Tibial artery (tissue), 4 donors: ENCODE results near the gene NTF3.

Experiments
- DNase-seq, 2 donors: peaks; one replicate each; pipeline ENCODE4 v3.0.0-alpha.2; 2019
- H3K27ac ChIP-seq, 2 donors: fragments of 200-600 bp; sonication (generic) in 1 of 2; 1 replicate in 1 of 2; 2 replicates in 1 of 2; pipeline ENCODE4 v1.5.1; 2018 to 2019; ENCODE audit warnings: mild to moderate bottlenecking in 1 of 2
- H3K27me3 ChIP-seq, 2 donors: fragments of 200-600 bp; sonication (generic) in 1 of 2; one replicate each; pipeline versions ENCODE4 v1.5.1 to v1.6.0; 2016 to 2019
- H3K36me3 ChIP-seq, 3 donors: fragments of 200-600 bp; sonication (generic) in 2 of 3; one replicate each; pipeline ENCODE4 v1.5.1; 2016 to 2019; ENCODE audit warnings: mild to moderate bottlenecking in 2 of 3
- H3K4me1 ChIP-seq, 4 donors: fragments of 200-600 bp; sonication (generic) in 2 of 4; 1 replicate in 3 of 4; 2 replicates in 1 of 4; pipeline ENCODE4 v1.5.1; 2016 to 2019
- H3K4me3 ChIP-seq, 2 donors: fragments of 200-600 bp; sonication (generic) in 1 of 2; 1 replicate in 1 of 2; 2 replicates in 1 of 2; pipeline ENCODE4 v1.5.1; 2018 to 2019; ENCODE audit warnings: mild to moderate bottlenecking in 2 of 2
- H3K9me3 ChIP-seq, 3 donors: fragments of 200-600 bp; sonication (generic) in 1 of 3; one replicate each; pipeline ENCODE4 v1.5.1; 2016 to 2019
- intact Hi-C: fragments of 100-400 bp; cut with DNase I; formaldehyde crosslinking; loops from one replicate; pipeline ENCODE4 v1.15.0; 2023; ENCODE audit warnings: low total_unique reads
- TF ChIP-seq, protein P1 (sequence below), 2 experiments: fragments of 200-600 bp in 1 of 2; fragments of 450-650 bp in 1 of 2; IDR thresholded peaks; one replicate each; pipeline ENCODE4 v1.5.1; 2017 to 2019; ENCODE audit warnings: antibody characterized with exemption in 2 of 2, mild to moderate bottlenecking in 1 of 2, moderate library complexity in 1 of 2

Gene NTF3

DNA sequence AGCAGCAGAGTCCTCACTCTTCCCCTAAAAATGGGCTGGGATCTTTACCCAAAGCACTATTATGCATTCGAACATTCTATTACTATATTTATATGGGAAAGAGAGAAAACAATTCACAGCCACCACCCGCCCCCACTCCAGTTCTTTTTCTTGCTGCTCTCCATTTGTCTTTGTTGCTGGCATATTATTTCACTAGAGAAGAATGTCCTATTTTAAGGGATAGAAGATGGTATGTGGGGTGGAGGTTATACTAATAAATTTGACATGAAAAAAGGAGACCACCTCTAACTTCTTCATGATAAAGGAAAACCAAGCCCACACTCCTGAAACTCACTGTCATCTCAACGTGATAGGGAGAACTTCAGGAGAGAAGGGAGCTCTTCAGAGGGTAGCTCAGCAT lies 28.5 kb upstream of the NTF3 start:
- intact Hi-C loops = no loop called here
- DNase-seq = no peak
- TF ChIP-seq, protein P1, sequence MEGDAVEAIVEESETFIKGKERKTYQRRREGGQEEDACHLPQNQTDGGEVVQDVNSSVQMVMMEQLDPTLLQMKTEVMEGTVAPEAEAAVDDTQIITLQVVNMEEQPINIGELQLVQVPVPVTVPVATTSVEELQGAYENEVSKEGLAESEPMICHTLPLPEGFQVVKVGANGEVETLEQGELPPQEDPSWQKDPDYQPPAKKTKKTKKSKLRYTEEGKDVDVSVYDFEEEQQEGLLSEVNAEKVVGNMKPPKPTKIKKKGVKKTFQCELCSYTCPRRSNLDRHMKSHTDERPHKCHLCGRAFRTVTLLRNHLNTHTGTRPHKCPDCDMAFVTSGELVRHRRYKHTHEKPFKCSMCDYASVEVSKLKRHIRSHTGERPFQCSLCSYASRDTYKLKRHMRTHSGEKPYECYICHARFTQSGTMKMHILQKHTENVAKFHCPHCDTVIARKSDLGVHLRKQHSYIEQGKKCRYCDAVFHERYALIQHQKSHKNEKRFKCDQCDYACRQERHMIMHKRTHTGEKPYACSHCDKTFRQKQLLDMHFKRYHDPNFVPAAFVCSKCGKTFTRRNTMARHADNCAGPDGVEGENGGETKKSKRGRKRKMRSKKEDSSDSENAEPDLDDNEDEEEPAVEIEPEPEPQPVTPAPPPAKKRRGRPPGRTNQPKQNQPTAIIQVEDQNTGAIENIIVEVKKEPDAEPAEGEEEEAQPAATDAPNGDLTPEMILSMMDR (IDR thresholded peaks at IDR 0.05) = no peak
- H3K27me3 ChIP-seq = no peaks in the 10 kb centered on the region
- peaks cover 0 to 20% (median 1%) of the 10 kb centered on the region in 4 donors for H3K4me1 ChIP-seq
- H3K9me3 ChIP-seq = no peaks in the 10 kb centered on the region
- H3K27ac ChIP-seq = no peak overlapping the region
- H3K36me3 ChIP-seq = no peaks in the 10 kb centered on the region
- no peak overlapping the region for H3K4me3 ChIP-seq

DNA sequence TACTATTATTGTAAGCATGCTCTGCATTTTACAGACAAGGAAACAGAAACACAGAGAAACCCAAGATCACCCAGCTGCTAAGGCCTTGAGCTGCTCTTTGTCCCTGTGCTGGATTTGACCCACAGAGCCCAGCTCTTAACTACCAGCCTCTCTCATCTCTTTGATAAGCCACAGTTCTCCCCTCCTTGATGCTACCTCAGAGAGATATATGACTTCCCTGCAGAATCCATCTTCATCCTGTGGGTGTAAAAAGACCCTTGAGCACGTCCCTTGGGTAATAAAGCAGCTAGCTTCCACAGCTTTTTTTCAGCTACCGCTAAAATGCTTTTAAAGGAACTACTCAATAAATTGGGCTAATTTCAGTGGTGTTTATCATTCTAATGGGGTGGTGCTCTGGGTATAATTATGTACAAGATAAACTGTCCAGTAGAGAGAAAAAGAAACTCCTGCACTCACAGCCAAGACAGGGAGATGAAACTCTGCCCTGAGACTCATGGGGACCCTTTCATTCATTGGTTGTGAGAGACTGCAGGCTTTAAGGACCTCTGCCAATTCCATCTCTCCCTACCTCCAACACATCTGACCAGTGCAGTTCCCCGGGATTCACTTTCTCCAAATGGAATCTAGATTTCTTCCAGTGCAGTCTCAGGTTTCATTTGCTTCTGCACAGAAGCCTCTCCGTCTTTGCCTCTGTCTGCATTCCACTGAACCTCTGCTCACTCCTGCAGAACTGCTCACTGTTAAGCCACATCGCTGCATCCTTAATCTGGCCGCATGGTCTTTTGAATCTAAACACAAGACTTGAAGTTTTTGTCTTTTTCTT lies 24.7 kb upstream of the NTF3 start:
- H3K27ac ChIP-seq = no peak overlapping the region
- H3K36me3 ChIP-seq = no peaks in the 10 kb centered on the region
- no peak for DNase-seq
- intact Hi-C loops = no loop called here
- H3K4me1 ChIP-seq = peaks cover 0 to 17% (median 1%) of the 10 kb centered on the region in 4 donors
- H3K27me3 ChIP-seq = no peaks in the 10 kb centered on the region
- peaks cover 0 to 8% (median 0%) of the 10 kb centered on the region in 3 donors for H3K9me3 ChIP-seq
- TF ChIP-seq, protein P1 (IDR thresholded peaks at IDR 0.05) = no peak
- no peak overlapping the region for H3K4me3 ChIP-seq

DNA sequence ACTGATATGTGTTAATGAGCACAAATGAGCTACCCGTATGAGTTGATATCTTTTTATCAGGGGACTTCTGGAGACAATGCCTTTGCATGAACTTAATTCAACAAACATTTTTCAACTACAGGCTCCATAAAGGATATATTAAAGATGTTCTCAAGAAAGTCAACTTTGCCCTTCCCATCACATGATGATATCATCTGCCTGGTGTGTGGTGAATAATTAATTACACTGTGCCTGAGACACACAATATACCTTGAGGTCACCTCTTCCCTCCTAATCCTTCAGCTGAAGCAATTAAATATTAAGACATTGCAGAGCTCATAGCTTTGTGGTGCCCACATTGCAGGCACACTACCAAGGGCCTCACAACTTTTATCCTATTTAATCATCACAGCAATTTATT lies 22.3 kb upstream of the NTF3 start:
- no peak overlapping the region for H3K27ac ChIP-seq
- intact Hi-C loops = no loop called here
- TF ChIP-seq, protein P1 (IDR thresholded peaks at IDR 0.05) = no peak

DNA sequence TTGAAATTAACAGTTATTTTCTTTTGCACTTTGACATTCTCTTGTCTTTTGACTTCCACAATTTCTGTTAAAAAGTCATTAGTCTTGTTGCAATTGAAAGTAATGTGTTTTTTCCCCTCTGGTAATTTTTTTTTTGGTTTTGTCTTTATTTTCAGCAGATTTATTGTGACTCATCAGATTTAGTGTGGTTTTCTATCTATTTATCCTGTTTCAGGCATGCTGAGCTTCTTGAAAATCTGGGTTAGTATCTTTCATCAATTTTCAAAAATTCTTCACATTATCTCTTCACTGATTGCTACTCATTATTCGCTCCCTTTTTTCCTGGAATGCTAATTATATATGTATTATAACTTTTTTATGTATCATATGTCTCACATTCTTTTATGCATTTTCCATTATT lies 15.3 kb upstream of the NTF3 start:
- Histone ChIP-seq H3K9me3 (peaks cover 0 to 16% (median 0%) of the 10 kb centered on the region in 3 donors), H3K27me3 (no peaks in the 10 kb centered on the region), H3K4me1 (peaks cover 0 to 8% (median 0%) of the 10 kb centered on the region in 4 donors), H3K27ac (no peak overlapping the region), H3K4me3 (no peak overlapping the region), H3K36me3 (no peaks in the 10 kb centered on the region)
- TF ChIP-seq, protein P1 (IDR thresholded peaks at IDR 0.05) = no peak
- intact Hi-C loops = no loop called here
- DNase-seq = no peak

More for the DNA sequence above, 22.3 kb upstream of the NTF3 start:
- Histone ChIP-seq H3K36me3 (no peaks in the 10 kb centered on the region), H3K4me3 (no peak overlapping the region), H3K9me3 (peaks cover 0 to 9% (median 0%) of the 10 kb centered on the region in 3 donors), H3K27me3 (no peaks in the 10 kb centered on the region), H3K4me1 (no peaks in the 10 kb centered on the region)
- no peak for DNase-seq

DNA sequence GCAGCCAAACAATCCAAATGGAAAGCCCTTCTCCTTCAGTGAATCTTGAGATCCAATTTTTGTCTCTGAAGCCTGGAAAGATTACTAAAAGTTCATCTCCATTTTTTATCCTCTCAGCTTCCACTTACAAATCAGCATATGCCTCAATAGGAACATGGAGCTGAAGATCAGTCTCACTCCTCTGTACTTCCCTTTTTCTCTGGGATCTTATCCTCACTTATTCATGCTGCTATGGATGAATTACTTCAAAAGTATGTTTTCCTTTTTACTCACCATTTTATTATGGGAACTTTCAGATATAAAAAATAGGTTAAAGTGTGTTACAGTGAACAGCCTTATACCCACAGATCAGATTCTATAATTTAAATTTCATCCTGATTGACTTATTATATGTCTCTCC lies 14.4 kb upstream of the NTF3 start:
- no peaks in the 10 kb centered on the region for H3K27me3 ChIP-seq
- H3K27ac ChIP-seq = no peak overlapping the region
- intact Hi-C loops = no loop called here
- peaks cover 0 to 13% (median 0%) of the 10 kb centered on the region in 3 donors for H3K9me3 ChIP-seq
- H3K36me3 ChIP-seq = no peaks in the 10 kb centered on the region
- TF ChIP-seq, protein P1 (IDR thresholded peaks at IDR 0.05) = no peak
- H3K4me3 ChIP-seq = no peak overlapping the region
- H3K4me1 ChIP-seq = peaks cover 0 to 8% (median 0%) of the 10 kb centered on the region in 4 donors
- DNase-seq = no peak
